Measurements from ENCODE around the gene CNIH1.

CNIH1 gene

DNA sequence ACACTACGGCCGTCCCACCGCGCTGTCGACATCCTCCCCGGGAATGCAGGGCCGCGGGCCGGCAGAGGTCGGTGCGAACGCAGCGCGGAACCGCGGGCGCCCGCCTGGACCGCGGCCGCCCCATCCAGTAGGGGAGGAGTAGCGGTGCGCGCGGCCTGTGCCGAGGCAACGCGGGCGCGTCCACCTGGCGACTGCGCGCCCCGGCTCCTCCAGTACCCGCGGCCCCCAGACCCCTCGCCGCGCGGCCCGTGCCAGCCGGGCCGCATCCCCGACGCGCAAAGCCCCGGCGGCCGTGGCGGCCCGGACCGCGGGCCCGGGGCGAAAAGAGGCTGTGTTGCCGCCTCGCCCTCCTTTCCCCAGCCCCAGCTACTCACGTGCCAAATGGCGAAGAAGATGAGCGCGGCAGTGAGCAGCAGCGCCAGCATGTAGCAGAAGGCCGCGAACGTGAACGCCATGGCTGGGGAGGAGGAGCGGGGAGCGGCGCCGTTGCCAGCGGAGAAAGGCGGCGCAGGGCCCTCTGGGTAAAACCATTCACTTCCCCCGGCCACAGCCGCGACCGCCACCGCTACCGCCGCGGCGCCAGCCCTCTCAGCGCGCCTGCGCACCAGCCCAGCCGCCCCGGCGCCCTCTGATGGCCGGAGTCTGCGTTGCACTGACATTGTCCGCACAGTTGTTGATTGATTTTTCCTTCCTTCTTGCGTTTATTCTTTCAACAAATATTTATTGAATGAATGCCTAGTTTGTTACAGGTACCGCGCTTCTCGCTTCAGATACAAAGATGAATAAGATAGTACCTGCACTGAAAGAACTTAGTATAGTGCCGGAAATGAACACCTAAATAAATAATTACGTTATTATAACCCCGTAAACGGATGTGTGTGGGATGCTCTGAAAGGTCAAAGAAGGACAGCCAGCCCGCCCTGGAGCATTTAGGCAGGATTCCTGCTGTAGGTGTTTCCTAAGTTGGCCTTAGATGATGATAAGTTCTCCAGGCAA lies at the start of gene CNIH1:
CNIH1 (minus strand) TSS at position 502 of the 996 bp plus-strand sequence; CDS start at position 455, 47 bp downstream.
- DNase-seq (ENCODE audit: low spot score): peak; percentile 92

DNA sequence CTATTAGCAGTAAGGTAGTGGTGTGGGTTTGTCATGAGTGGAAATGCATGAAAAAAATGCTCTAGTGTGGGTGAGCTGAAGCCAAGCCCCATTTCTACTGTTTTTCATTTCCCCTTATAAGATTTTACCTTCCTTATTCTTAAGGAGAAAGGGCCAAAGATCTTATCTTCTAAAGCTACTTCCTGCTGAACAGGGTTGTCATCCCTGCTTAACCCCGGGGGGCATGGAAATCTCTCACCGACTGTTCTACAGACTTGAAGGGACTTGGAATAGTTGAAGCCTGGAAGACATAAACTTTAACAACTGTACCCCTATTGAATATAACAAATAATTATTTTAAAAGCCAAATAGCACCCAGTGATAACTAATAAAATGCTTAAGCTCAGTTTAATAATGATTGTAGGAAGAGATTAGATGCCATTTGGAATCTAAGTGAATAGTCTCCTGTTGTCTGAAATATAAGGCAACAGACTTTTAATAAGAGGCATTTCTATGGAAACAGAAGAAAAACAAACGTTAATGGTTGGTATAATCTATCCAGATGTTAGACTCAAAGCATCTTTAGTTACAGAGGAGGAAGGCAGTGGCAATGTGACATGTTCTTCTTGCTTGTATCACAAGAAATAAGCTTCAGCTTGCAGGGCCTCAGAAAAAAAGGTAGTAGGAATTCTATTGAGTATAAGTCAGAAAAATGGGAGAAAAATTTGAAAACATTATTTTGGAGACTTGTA lies 49.4 kb upstream of the CNIH1 start:
- DNase-seq (ENCODE audit: low spot score): no peak

- DNase-seq (ENCODE audit: low spot score): no peak
Measured at GRCh38 chr14:54489731-54490444, 48.7 kb upstream of the CNIH1 start.

- no peak for DNase-seq (ENCODE audit: low spot score)
Measured at GRCh38 chr14:54489318-54489683, 48.1 kb upstream of the CNIH1 start.

DNA sequence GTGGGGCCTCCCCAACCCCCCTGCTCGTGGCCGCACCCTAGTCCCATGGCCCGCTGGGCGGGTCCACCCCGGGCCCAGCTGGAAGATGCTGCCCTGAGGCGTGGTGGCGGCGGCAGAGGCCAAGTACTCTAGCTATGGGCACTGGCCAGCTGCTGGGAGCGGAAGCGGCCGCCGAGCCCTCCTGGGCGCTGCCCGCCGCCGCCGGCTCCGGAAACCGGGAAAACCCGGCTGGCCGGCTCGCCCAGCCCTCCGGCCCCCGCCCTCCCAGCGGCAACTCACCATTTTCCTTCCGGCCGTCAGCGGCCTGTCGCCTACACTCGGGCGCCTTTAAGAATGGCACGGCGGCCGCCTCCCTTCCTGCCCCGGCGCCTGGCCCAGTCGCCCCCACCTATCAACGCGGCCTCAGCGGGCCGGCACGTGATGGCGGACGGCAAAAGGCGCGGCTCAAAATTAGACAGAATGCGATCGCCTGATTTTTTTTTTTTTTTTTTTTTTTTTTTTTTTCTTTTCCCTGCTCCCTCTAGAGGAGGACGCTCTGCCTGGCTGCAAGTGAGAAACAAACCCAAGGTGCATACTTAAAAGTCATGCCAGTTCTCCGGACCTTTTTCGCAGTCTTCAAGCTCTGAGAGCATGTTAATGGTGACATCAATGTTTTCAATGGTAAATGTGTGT lies 47.6 kb upstream of the CNIH1 start, which contains the start of gene GMFB:
GMFB (minus strand) TSS at position 335 of the 672 bp plus-strand sequence; CDS start at position 282, 53 bp downstream.
- peak; percentile 91 for DNase-seq (ENCODE audit: low spot score)

DNA sequence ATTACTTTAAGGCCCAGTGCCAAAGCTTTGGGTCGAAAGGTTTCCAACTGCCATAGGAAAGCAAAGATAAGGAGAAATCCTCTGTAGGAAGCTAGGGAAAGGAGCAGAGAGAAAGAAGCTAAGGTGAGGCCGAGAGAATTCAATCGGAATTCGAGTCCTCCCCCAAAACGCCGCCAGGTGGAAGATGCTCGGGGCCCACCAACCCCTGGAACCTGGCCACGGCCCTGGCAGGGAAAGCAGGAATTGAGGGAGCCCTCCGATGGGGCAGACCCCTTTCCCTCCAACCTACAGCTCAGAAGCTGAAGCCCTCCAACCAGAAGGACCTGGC lies 47.1 kb upstream of the CNIH1 start:
- DNase-seq (ENCODE audit: low spot score): no peak

GRCh38 chr14:54487771-54488170 lies 46.6 kb upstream of the CNIH1 start:
- DNase-seq (ENCODE audit: low spot score): no peak

- no peak for DNase-seq (ENCODE audit: low spot score)
Measured at GRCh38 chr14:54486685-54487084, 45.5 kb upstream of the CNIH1 start.

- no peak for DNase-seq (ENCODE audit: low spot score)
Measured at GRCh38 chr14:54483846-54484245, 42.7 kb upstream of the CNIH1 start.

DNA sequence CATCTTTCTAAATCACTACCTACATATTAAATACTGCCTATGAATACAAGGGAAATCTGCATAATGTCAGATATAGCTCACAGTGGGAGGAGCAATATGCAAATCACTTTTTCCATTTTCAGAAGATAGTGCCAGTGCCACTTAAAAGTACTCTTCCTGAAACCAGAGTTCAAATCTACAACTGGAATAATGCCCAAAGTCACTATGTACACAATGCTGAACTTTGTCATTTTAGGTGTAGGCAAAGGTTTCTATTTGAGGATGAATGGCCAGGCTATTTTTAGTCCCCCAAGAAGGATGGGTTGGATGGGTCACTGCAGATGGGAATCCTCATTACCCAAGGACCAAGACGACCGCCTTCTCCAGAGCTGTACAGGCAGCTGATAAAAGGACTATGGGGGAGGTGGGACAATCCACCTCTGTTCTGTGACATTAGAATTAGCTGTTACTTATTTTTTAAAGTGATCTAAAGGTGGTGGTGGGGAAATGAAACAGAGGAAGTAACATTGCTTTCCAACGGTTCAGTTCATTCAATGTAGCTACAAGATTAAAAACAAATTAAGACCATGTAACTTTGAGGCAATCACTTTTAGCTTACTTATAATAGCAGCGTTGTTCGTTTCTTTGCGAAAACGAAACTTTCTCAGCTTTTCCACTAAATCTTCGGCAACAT lies 42.0 kb upstream of the CNIH1 start:
- no peak for DNase-seq (ENCODE audit: low spot score)

GRCh38 chr14:54481695-54482094 lies 40.5 kb upstream of the CNIH1 start:
- no peak for DNase-seq (ENCODE audit: low spot score)

- DNase-seq (ENCODE audit: low spot score): no peak
Measured at GRCh38 chr14:54480830-54481562, 39.8 kb upstream of the CNIH1 start.

DNA sequence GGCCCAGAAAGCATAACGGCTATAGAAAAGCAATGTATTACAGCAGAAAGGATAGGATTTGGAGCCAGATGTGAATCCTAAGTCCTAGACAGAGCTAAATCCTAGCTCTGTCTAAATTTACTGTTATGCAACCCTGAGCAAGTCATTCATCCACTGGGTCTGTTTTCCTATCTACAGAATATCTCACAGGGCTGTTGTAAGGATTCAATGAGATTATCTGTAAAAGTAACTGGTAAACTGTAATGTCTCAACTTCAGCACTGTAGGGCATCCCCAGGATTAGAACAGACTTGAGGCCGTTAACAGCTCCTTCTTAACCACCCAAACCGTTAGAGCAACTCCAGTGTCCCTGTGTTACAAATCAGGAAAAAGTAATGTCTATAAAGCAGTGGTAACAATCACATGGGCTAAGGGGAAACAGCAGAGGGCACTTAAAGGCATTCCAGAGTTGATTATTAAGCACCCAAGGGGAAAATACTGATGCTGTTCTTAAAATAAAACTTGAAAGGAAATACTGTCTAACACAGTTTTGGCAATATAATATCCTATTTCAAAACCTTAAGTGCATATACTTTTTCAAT lies 37.6 kb upstream of the CNIH1 start:
- DNase-seq (ENCODE audit: low spot score): no peak

GRCh38 chr14:54475911-54476310 lies 34.7 kb upstream of the CNIH1 start:
- no peak for DNase-seq (ENCODE audit: low spot score)

DNA sequence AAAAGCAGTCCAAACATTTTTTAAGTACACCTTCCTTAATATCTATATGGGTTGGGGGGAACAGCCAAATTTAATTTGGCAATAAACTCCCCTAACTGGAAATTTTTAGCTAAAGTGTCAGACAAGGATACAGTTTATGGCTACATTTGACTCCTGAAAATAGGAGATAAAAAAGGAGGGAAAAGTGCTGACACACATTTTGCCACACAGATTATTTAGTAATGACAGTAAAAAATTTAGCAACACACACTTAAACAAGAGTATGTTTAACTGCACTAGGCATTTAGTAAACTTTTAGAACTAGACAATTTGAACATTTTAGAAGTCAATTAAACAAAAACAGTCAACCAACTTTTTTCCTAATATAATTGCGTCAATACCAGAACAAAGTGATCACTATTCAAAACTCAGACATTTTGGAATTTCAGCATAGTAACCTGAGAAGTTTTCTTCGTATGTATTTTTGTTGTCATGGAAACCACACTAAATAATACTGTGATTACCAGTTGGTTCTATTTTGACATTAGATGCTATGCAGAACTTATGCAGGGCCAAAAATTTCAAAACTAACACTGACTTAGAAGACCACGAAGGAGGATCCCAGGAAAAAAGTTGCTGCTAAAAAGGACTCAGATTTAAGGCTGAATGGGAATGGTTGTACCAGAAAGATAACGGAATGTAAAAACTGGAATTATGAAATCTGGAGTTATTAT lies 34.2 kb upstream of the CNIH1 start:
- DNase-seq (ENCODE audit: low spot score): no peak

GRCh38 chr14:54474232-54474793 lies 33.1 kb upstream of the CNIH1 start:
- no peak for DNase-seq (ENCODE audit: low spot score)

DNA sequence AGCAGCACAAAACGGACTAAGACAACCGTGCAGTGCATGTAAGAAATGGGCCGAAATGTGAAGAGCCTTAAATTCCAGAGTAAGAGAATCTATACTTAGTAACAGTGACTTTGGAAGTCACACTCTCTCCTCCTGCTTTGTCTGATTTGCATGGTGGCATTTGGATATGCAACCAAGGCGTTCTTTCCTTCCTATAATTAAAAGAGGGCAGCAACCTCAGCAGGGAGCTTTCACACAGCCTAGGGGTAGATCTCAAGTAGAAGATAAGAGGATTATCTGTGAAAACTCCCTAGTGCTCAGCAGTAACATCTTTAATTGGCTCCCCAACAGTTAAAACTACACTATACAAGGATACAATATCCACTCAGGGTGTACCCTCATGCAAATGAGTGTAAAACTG lies 31.1 kb upstream of the CNIH1 start:
- no peak for DNase-seq (ENCODE audit: low spot score)

GRCh38 chr14:54471641-54472040 lies 30.5 kb upstream of the CNIH1 start:
- no peak for DNase-seq (ENCODE audit: low spot score)

- DNase-seq (ENCODE audit: low spot score): no peak
Measured at GRCh38 chr14:54470701-54471100, 29.5 kb upstream of the CNIH1 start.

All from Ammon's horn (tissue), 1 donor.